ENCODE results near the gene SEPTIN7.

Gene SEPTIN7

GRCh38 chr7:35817181-35817580 is 16.3 kb downstream of the SEPTIN7 start:
- Histone ChIP-seq H3K4me2 (ENCODE audit: insufficient read depth, low read length) (no peak overlapping the region), H3K27ac (ENCODE audit: low read length) (no peak overlapping the region), H4K20me1 (ENCODE audit: insufficient read depth, low read length) (peaks cover 90% of the 10 kb centered on the region), H3K9me3 (ENCODE audit: insufficient read depth, low read length, severe bottlenecking) (no peaks in the 10 kb centered on the region), H3K36me3 (ENCODE audit: insufficient read depth, low read length) (no peaks in the 10 kb centered on the region; the same call in 1 of the 2 replicates), H3K27me3 (ENCODE audit: insufficient read depth, low read length, poor library complexity) (no peaks in the 10 kb centered on the region), H3K4me3 (ENCODE audit: low read depth in 1 of 2, low read length in 2 of 2) (no peak overlapping the region), H3K9ac (ENCODE audit: low read depth, low read length) (no peak overlapping the region), H2AFZ (ENCODE audit: low read depth, low read length) (no peak overlapping the region), H3K4me1 (ENCODE audit: insufficient read depth, low read length) (peaks cover 23% of the 10 kb centered on the region), H3K79me2 (ENCODE audit: insufficient read depth, low read length) (peaks cover 100% of the 10 kb centered on the region)
- no peak for ATAC-seq (ENCODE audit: insufficient read depth, low read depth)
- DNase-seq: no peak
- TF ChIP-seq CTCF (IDR thresholded peaks at IDR 0.05; ENCODE audit: borderline replicate concordance, extremely low read depth, low read length, poor library complexity, severe bottlenecking): no peak
- no peak for TF ChIP-seq EZH2 (IDR thresholded peaks at IDR 0.05; ENCODE audit: borderline replicate concordance, low read depth, low read length, severe bottlenecking)

- H3K9ac ChIP-seq (ENCODE audit: low read depth, low read length): no peak overlapping the region
- ATAC-seq (ENCODE audit: insufficient read depth, low read depth): no peak
- H3K4me1 ChIP-seq (ENCODE audit: insufficient read depth, low read length): peaks cover 23% of the 10 kb centered on the region
- no peak overlapping the region for H2AFZ ChIP-seq (ENCODE audit: low read depth, low read length)
- peaks cover 100% of the 10 kb centered on the region for H3K79me2 ChIP-seq (ENCODE audit: insufficient read depth, low read length)
- H3K36me3 ChIP-seq (ENCODE audit: insufficient read depth, low read length): no peaks in the 10 kb centered on the region; the same call in 1 of the 2 replicates
- no peaks in the 10 kb centered on the region for H3K27me3 ChIP-seq (ENCODE audit: insufficient read depth, low read length, poor library complexity)
- no peak overlapping the region for H3K27ac ChIP-seq (ENCODE audit: low read length)
- peaks cover 90% of the 10 kb centered on the region for H4K20me1 ChIP-seq (ENCODE audit: insufficient read depth, low read length)
- H3K4me3 ChIP-seq (ENCODE audit: low read depth in 1 of 2, low read length in 2 of 2): no peak overlapping the region
- no peak overlapping the region for H3K4me2 ChIP-seq (ENCODE audit: insufficient read depth, low read length)
- no peaks in the 10 kb centered on the region for H3K9me3 ChIP-seq (ENCODE audit: insufficient read depth, low read length, severe bottlenecking)
- TF ChIP-seq CTCF (IDR thresholded peaks at IDR 0.05; ENCODE audit: borderline replicate concordance, extremely low read depth, low read length, poor library complexity, severe bottlenecking) (no peak), EZH2 (IDR thresholded peaks at IDR 0.05; ENCODE audit: borderline replicate concordance, low read depth, low read length, severe bottlenecking) (no peak)
- no peak for DNase-seq
Observed at GRCh38 chr7:35817930-35818329, 17.1 kb downstream of the SEPTIN7 start.

GRCh38 chr7:35818513-35818912 is 17.7 kb downstream of the SEPTIN7 start:
- TF ChIP-seq EZH2 (IDR thresholded peaks at IDR 0.05; ENCODE audit: borderline replicate concordance, low read depth, low read length, severe bottlenecking) (no peak), CTCF (IDR thresholded peaks at IDR 0.05; ENCODE audit: borderline replicate concordance, extremely low read depth, low read length, poor library complexity, severe bottlenecking) (no peak)
- no peak for DNase-seq
- Histone ChIP-seq H3K27ac (ENCODE audit: low read length) (no peak overlapping the region), H3K9ac (ENCODE audit: low read depth, low read length) (no peak overlapping the region), H3K36me3 (ENCODE audit: insufficient read depth, low read length) (no peaks in the 10 kb centered on the region; the same call in 1 of the 2 replicates), H3K4me3 (ENCODE audit: low read depth in 1 of 2, low read length in 2 of 2) (no peak overlapping the region), H3K4me1 (ENCODE audit: insufficient read depth, low read length) (peaks cover 23% of the 10 kb centered on the region), H2AFZ (ENCODE audit: low read depth, low read length) (no peak overlapping the region), H3K27me3 (ENCODE audit: insufficient read depth, low read length, poor library complexity) (no peaks in the 10 kb centered on the region), H3K79me2 (ENCODE audit: insufficient read depth, low read length) (peaks cover 100% of the 10 kb centered on the region), H3K4me2 (ENCODE audit: insufficient read depth, low read length) (no peak overlapping the region), H3K9me3 (ENCODE audit: insufficient read depth, low read length, severe bottlenecking) (no peaks in the 10 kb centered on the region), H4K20me1 (ENCODE audit: insufficient read depth, low read length) (peaks cover 89% of the 10 kb centered on the region)
- no peak for ATAC-seq (ENCODE audit: insufficient read depth, low read depth)

- H3K27ac ChIP-seq (ENCODE audit: low read length): no peak overlapping the region
- no peak overlapping the region for H3K4me3 ChIP-seq (ENCODE audit: low read depth in 1 of 2, low read length in 2 of 2)
- no peak overlapping the region for H3K9ac ChIP-seq (ENCODE audit: low read depth, low read length)
- peaks cover 100% of the 10 kb centered on the region for H3K79me2 ChIP-seq (ENCODE audit: insufficient read depth, low read length)
- peaks cover 23% of the 10 kb centered on the region for H3K4me1 ChIP-seq (ENCODE audit: insufficient read depth, low read length)
- H2AFZ ChIP-seq (ENCODE audit: low read depth, low read length): no peak overlapping the region
- no peak overlapping the region for H3K4me2 ChIP-seq (ENCODE audit: insufficient read depth, low read length)
- no peaks in the 10 kb centered on the region for H3K27me3 ChIP-seq (ENCODE audit: insufficient read depth, low read length, poor library complexity)
- DNase-seq: no peak
- no peaks in the 10 kb centered on the region; the same call in 1 of the 2 replicates for H3K36me3 ChIP-seq (ENCODE audit: insufficient read depth, low read length)
- H3K9me3 ChIP-seq (ENCODE audit: insufficient read depth, low read length, severe bottlenecking): no peaks in the 10 kb centered on the region
- peaks cover 90% of the 10 kb centered on the region for H4K20me1 ChIP-seq (ENCODE audit: insufficient read depth, low read length)
- ATAC-seq (ENCODE audit: insufficient read depth, low read depth): no peak
- TF ChIP-seq CTCF (IDR thresholded peaks at IDR 0.05; ENCODE audit: borderline replicate concordance, extremely low read depth, low read length, poor library complexity, severe bottlenecking) (no peak), EZH2 (IDR thresholded peaks at IDR 0.05; ENCODE audit: borderline replicate concordance, low read depth, low read length, severe bottlenecking) (no peak)
Observed at GRCh38 chr7:35819310-35819709, 18.5 kb downstream of the SEPTIN7 start.
